Suppressor macrophage treated with lipopolysaccharide for 4 hours (primary cell): ENCODE results near the gene GPR27.

Source experiments
- DNase-seq: peaks from one replicate; pipeline ENCODE4 v3.0.0-alpha.2; 2020

The GPR27 gene

GRCh38 chr3:71786551-71786950 is 32.9 kb downstream of the GPR27 start:
- DNase-seq: no peak

DNA sequence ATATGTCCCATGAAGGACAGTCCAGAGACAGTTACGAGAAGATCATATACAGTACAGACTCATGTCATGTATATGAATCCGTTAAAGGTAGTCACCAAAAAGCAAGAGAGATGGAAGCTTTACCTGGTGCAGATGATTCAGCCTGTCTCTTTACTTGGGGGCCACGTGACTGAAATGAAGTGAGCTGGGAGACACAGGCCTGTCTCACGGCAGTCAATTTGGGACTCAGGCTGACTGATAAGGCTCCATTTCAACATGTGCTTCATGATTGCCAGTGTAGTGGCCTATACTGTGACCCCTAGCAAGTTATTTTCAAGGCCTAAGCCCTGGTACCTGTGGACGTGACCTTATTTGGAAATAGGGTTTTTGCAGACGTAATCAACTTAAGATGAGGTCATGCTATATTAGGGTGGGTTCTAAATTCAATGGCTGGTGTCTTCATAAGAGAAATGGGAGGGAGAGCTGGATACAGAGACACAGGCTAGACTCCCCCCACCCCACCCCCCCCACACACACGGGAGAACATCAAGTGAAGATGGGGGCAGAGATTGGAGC is 34.3 kb downstream of the GPR27 start:
- no peak for DNase-seq

DNA sequence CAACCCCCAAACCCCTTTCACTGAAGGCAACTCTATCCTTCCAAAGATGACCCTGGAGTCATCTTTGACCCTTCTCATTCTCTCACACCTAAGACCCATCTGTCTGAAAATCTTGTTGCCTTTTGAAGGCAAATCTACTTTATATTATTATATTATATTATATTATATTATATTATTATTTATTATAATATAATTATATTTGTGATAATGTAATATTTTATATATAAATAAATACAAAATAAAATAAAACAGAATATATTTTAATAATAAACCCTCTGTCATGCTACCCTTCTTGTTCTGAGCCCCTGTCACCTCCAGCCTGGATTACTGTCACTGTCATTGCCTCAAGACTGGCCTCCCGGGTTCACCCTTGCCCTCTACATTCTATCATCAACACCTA is 36.3 kb downstream of the GPR27 start:
- no peak for DNase-seq

DNA sequence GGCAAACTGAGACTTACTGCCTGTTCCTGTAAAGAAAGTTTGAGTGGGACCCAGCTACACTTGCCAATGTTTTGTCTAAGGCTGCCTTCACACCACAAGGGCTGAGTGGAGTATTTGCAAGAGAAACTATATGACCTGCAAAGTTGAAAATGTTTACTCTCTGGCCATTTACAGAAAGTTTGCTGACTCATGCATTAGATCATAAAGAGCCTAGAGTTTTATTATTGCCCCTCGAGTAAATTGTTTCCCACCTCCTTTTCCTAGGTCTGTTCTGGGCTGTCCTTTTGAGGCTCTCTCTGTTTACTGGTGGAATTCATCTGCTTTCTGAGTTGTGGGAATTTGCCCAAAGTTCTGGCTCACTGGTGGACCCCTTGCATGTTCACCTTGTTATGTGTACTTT is 38.0 kb downstream of the GPR27 start:
- no peak for DNase-seq

GRCh38 chr3:71796290-71796689 is 42.6 kb downstream of the GPR27 start:
- no peak for DNase-seq

DNA sequence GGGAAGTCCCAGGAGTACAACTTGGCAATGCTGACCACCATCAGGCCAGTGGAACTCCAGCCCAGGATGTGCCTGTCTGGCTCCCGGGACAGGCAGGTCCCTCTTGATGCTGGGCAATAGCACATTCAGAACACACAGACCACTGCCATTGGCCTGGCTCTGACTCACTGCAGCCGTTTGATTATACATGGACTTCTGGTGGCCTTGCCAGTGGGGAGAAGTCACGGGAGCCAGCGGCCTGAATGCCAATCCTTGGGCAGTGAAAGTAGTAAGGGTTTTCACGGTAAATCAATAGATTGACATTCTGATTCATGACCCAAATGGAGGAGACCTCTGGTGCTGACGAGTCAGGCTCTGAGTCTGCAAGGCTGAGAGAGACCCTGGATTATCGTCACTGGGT is 43.8 kb downstream of the GPR27 start:
- DNase-seq: no peak

GRCh38 chr3:71800023-71800422 is 46.4 kb downstream of the GPR27 start:
- no peak for DNase-seq

GRCh38 chr3:71801986-71802385 is 48.3 kb downstream of the GPR27 start:
- DNase-seq: no peak

DNA sequence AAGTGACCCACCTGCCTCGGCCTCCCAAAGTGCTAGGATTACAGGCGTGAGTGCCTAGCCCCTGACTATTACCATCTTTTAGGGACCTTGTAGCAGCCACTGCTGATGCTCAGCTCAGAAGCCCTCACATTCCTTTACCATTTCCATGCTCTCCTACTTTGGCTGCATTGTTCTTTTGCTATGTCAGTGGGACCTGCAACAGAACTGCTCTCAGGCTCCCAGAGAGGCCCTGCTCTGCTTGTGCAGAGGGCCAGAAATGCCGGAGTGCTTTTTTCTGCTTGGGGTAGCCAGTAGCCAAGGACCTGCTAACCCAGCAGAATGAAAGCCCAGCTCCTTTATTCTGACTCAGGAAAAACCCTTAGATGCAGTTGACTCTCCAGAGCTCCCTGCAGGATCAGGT is 49.6 kb downstream of the GPR27 start:
- DNase-seq: no peak

DNA sequence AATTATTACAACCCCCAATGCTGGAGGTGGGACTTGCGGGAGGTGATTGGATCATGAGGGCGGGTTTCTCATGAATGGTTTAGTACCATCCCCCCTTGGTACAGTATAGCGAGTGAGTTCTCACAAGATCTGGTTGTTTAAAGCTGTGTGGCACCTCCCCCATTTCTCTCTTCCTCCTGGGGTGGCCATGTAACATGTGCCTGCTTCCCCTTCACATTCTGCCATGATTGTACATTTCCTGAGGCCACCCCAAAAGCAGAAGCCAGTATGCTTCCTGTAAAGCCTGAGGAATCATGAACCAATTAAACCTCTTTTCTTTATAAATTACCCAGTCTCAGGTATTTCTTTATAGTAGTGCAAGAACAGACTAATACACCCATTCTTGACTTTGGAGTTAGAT is 51.5 kb downstream of the GPR27 start:
- peak; percentile 13 for DNase-seq

DNA sequence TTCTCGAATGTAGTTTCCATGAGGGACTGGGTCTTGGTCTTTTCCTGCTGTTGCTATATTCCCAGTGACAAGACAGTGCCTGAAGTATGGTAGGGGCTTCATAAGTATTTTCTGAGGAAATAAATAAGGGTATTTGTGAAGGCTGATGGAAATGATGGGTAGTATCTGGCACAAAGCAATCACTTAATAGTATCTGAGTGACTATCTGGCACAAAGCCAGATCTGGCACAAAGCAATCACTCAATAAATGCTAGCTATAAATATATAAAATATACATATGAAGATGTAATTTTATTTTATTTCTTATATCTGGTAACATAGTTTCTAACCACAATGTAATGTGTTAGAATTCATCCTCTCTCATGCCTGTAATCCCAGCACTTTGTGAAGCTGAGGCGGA is 52.0 kb downstream of the GPR27 start:
- DNase-seq: no peak
